ENCODE results near the gene DUSP9. TPM values are rescaled to one million over a fixed set of nuclear protein-coding genes. Genes with fewer than 3 reads are reported as not detected.

The DUSP9 gene
- total RNA-seq, 1 donor from 2014 or later: 0.74 TPM

GRCh38 chrX:153671589-153672530, 24.9 kb downstream of the DUSP9 start:
- DNase-seq (ENCODE audit: extremely low spot score in 2 of 2): no peak
- Histone ChIP-seq H3K27ac (no peak overlapping the region), H3K9me3 (no peaks in the 10 kb centered on the region), H3K36me3 (no peaks in the 10 kb centered on the region), H3K27me3 (no peaks in the 10 kb centered on the region), H3K4me3 (no peak overlapping the region), H3K4me1 (peaks cover 4% of the 10 kb centered on the region)
- TF ChIP-seq POLR2A (IDR thresholded peaks at IDR 0.05) (no peak), POLR2AphosphoS5 (IDR thresholded peaks at IDR 0.05; ENCODE audit: insufficient read depth in 1 of 2, low read depth in 1 of 2) (no peak), CTCF (IDR thresholded peaks at IDR 0.05) (no peak)
- intact Hi-C loops (cut with DNase I): loop anchor here (10.0 kb wide), 1 partner anchor 117 kb away; no protein-coding TSS in a partner anchor

DNA sequence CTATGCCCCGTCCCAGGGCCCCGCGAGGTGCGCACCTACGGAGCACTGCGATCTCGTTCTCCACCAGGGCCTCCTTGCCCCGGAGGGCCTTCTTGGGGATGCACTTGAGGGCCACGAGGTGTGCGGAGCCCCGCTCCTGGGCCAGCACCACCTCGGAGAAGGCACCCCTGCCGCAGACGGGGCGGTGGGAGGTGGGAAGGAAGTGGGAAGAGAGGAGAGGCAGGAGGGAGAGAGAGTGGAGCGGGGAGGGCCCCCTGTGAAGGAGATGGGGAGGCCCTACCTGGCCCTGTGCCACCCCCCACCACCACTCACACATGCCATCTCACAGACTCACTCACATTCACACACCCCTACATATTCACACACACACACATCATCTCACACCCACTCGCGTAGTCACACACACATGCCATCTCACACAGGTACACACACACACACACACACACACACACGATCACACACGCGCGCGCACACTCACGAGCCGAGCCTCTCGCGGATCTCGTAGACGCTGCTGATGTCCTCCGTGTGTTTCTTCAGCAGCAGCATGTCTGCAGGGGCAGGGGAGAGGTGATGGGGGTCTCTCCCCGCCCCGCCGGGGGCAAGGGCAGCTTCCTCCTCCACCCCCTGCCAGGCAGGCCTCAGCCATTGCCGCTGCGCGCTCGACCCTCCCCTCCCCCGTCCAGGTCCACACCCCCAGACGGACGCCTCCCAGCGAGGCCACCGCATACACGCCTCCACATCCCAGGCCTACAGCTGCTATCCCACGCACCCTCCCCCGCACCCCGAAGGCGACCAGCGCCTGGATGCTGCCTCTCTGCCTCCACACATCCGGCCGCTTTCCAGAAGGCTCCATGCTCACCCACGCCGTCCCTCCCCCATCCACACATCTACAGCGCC, 25.8 kb downstream of the DUSP9 start:
- H3K9me3 ChIP-seq: no peaks in the 10 kb centered on the region
- intact Hi-C loops (cut with DNase I): loop anchor here (10.0 kb wide), 1 partner anchor 118 kb away; no protein-coding TSS in a partner anchor
- H3K36me3 ChIP-seq: no peaks in the 10 kb centered on the region
- H3K4me3 ChIP-seq: no peak overlapping the region
- H3K27ac ChIP-seq: no peak overlapping the region
- no peak for DNase-seq (ENCODE audit: extremely low spot score in 2 of 2)
- H3K27me3 ChIP-seq: no peaks in the 10 kb centered on the region
- H3K4me1 ChIP-seq: peaks cover 4% of the 10 kb centered on the region
- TF ChIP-seq CTCF (IDR thresholded peaks at IDR 0.05) (no peak), POLR2AphosphoS5 (IDR thresholded peaks at IDR 0.05; ENCODE audit: insufficient read depth in 1 of 2, low read depth in 1 of 2) (no peak), POLR2A (IDR thresholded peaks at IDR 0.05) (no peak)

- Histone ChIP-seq H3K27ac (no peak within 1 kb of the TSS), H3K9me3 (no peaks in the 10 kb centered on the region), H3K36me3 (no peaks in the 10 kb centered on the region), H3K4me3 (no peak within 1 kb of the TSS), H3K4me1 (peaks cover 4% of the 10 kb centered on the region), H3K27me3 (no peaks in the 10 kb centered on the region)
- intact Hi-C loops (cut with DNase I): loop anchor here (10.0 kb wide), 1 partner anchor 119 kb away; no protein-coding TSS in a partner anchor
- no peak for DNase-seq (ENCODE audit: extremely low spot score in 2 of 2)
- TF ChIP-seq POLR2AphosphoS5 (IDR thresholded peaks at IDR 0.05; ENCODE audit: insufficient read depth in 1 of 2, low read depth in 1 of 2): no peak
- TF ChIP-seq POLR2A (IDR thresholded peaks at IDR 0.05): no peak
- no peak for TF ChIP-seq CTCF (IDR thresholded peaks at IDR 0.05)
Observed at GRCh38 chrX:153673428-153674218, 26.6 kb downstream of the DUSP9 start, which contains the start of gene PNCK. Gene PNCK, minus strand, starts transcription at chrX:153673813. Its CDS starts 737 bp downstream, at chrX:153673076.

DNA sequence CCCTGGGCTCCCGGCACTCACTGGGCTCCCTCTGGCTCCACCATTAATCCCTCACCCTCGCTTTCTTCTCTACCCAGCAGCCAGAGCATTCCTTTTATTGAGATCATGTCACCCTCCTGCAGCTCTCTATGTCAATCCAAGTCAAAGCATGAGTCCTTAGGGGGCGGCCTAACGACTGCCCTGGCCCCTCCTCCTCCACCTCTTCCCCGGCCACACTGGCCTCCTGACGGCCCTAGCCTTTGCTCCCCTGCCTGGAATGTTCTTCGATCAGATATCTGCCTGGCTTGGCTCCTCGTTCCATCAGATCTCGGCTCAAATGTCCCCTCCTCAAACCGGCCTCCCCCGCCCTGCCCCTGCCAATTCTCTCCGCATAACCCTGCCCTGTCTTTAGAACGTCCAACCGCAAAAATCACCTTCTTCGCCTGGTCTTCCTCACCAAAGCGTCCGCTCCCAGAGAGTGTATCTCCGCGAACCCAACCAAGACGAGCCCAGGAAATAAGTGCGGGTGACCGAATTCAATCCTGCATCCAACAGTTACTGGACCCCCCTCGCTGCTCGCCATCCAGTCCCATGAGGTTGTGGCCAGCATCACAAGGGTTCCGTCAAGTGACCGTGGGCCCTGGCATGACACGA, 27.3 kb downstream of the DUSP9 start:
- H3K27ac ChIP-seq: no peak overlapping the region
- intact Hi-C loops (cut with DNase I): loop anchor here (10.0 kb wide), 1 partner anchor 120 kb away; no protein-coding TSS in a partner anchor

More for the DNA sequence above, 27.3 kb downstream of the DUSP9 start:
- DNase-seq (ENCODE audit: extremely low spot score in 2 of 2): no peak
- Histone ChIP-seq H3K4me1 (peaks cover 4% of the 10 kb centered on the region), H3K9me3 (no peaks in the 10 kb centered on the region), H3K27me3 (no peaks in the 10 kb centered on the region), H3K4me3 (no peak overlapping the region), H3K36me3 (no peaks in the 10 kb centered on the region)
- TF ChIP-seq POLR2A (IDR thresholded peaks at IDR 0.05): no peak
- no peak for TF ChIP-seq POLR2AphosphoS5 (IDR thresholded peaks at IDR 0.05; ENCODE audit: insufficient read depth in 1 of 2, low read depth in 1 of 2)
- no peak for TF ChIP-seq CTCF (IDR thresholded peaks at IDR 0.05)
